MCF 10A (cell line): ENCODE data around the gene WDFY4. TPM values are rescaled to one million over a fixed set of nuclear protein-coding genes. Genes with fewer than 3 reads are reported as not detected.

ENCODE experiments used
- BruUV-seq: library from RNA; stranded (reverse); fragments of 400-500 nt; replicated peaks from 2 replicates; lab custom pipeline; 2021; lab: Mats Ljungman, UMichigan
- CTCF ChIA-PET: fragments of 300-600 bp; sonication (Branson Sonifier 250); formaldehyde crosslinking; extraction: SDS; loops from one replicate; lab custom pipeline; 2021; ENCODE audit warnings: antibody characterized with exemption, inconsistent platforms; lab: Yijun Ruan, JAX
- POLR2A ChIA-PET: fragments of 300-600, 350-650 bp; sonication (Branson Sonifier 250); formaldehyde crosslinking; extraction: SDS; loops from one replicate; lab custom pipeline; 2020; ENCODE audit warnings: antibody characterized with exemption, inconsistent platforms; lab: Yijun Ruan, JAX
- DNase-seq: peaks from one replicate; pipeline ENCODE4 v3.0.0-alpha.2; 2018; ENCODE audit not compliant: unreplicated experiment
- H3K27ac Mint-ChIP-seq: one replicate; pipeline ENCODE4 v1.8.0; 2022; ENCODE audit warnings: mild to moderate bottlenecking, low read depth, mixed read lengths; ENCODE audit not compliant: unreplicated experiment
- H3K27me3 Mint-ChIP-seq: one replicate; pipeline ENCODE4 v1.8.0; 2022; ENCODE audit warnings: mixed read lengths; ENCODE audit not compliant: insufficient read depth, unreplicated experiment
- H3K36me3 Mint-ChIP-seq: one replicate; pipeline ENCODE4 v1.8.0; 2022; ENCODE audit warnings: mild to moderate bottlenecking, moderate library complexity, mixed read lengths; ENCODE audit not compliant: insufficient read depth, unreplicated experiment
- H3K4me1 Mint-ChIP-seq: one replicate; pipeline ENCODE4 v1.8.0; 2022; ENCODE audit warnings: mixed read lengths; ENCODE audit not compliant: insufficient read depth, unreplicated experiment
- H3K4me3 Mint-ChIP-seq: one replicate; pipeline ENCODE4 v1.8.0; 2022; ENCODE audit warnings: mild to moderate bottlenecking, moderate library complexity, mixed read lengths; ENCODE audit not compliant: unreplicated experiment
- H3K9me3 Mint-ChIP-seq: one replicate; pipeline ENCODE4 v1.8.0; 2022; ENCODE audit warnings: mixed read lengths; ENCODE audit not compliant: unreplicated experiment
- CTCF ChIP-seq: fragments of 200-600 bp; IDR thresholded peaks from one replicate; pipeline ENCODE4 v1.8.0; 2022; ENCODE audit warnings: antibody characterized with exemption, mild to moderate bottlenecking; ENCODE audit not compliant: unreplicated experiment
- intact Hi-C: fragments of 100-400 bp; cut with micrococcal nuclease; formaldehyde crosslinking; loops from 2 replicates; pipeline ENCODE4 v1.14.1; 2022
- total RNA-seq: library from RNA; stranded (reverse); gene quantifications from 2 replicates; pipeline ENCODE4 v1.2.3, GENCODE V29; 2022

Gene WDFY4
- total RNA-seq, 1 experiment from 2014 or later, result not detected

DNA sequence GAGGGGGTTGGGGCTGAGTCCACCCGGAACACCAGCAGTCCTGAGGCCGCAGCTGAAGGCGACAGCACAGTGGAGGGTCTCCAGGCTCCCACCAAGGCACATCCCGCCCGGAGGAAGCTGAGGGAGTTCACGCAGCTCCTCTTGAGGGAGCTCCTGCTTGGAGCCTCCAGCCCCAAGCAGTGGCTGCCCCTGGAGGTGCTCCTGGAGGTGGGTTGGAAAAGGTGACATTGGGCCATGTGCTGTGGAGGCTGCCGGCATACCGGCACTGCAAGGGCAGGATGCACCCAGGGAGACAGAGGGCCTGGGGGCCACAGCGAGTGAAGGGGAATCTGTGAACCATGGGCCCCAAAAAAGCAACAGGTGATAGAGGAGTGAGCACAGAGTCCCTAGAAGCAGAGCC lies 135.6 kb downstream of the WDFY4 start:
- Mint-ChIP-seq H3K9me3 (no peaks in the 10 kb centered on the region), H3K27me3 (peaks cover 42% of the 10 kb centered on the region), H3K4me1 (no peaks in the 10 kb centered on the region), H3K36me3 (no peaks in the 10 kb centered on the region), H3K4me3 (no peak overlapping the region), H3K27ac (no peak overlapping the region)
- ChIA-PET CTCF (no interaction called here), POLR2A (interaction anchor here (0.6 kb wide), 1 partner anchor 13 kb away, joined by 3 read pairs; no protein-coding TSS in a partner anchor)
- TF ChIP-seq CTCF, result no peak
- DNase-seq, result no peak
- no TSS peak for BruUV-seq
- intact Hi-C loops, result no loop called here

- no TSS peak for BruUV-seq
- ChIA-PET CTCF (no interaction called here), POLR2A (no interaction called here)
- intact Hi-C loops, result no loop called here
- Mint-ChIP-seq H3K4me3 (no peak overlapping the region), H3K4me1 (no peaks in the 10 kb centered on the region), H3K36me3 (no peaks in the 10 kb centered on the region), H3K9me3 (no peaks in the 10 kb centered on the region), H3K27me3 (peaks cover 47% of the 10 kb centered on the region), H3K27ac (no peak overlapping the region)
- TF ChIP-seq CTCF, result no peak
- DNase-seq, result no peak
These were observed 136.0 kb downstream of the WDFY4 start for GRCh38 chr10:48820699-48821098.

- Mint-ChIP-seq H3K9me3 (no peaks in the 10 kb centered on the region), H3K27me3 (peaks cover 51% of the 10 kb centered on the region), H3K4me1 (no peaks in the 10 kb centered on the region), H3K27ac (no peak overlapping the region), H3K4me3 (no peak overlapping the region), H3K36me3 (no peaks in the 10 kb centered on the region)
- TF ChIP-seq CTCF, result no peak
- no TSS peak for BruUV-seq
- CTCF ChIA-PET, result no interaction called here
- POLR2A ChIA-PET, result no interaction called here
- intact Hi-C loops, result no loop called here
- DNase-seq, result no peak
These were observed 136.4 kb downstream of the WDFY4 start for GRCh38 chr10:48821111-48821510.

DNA sequence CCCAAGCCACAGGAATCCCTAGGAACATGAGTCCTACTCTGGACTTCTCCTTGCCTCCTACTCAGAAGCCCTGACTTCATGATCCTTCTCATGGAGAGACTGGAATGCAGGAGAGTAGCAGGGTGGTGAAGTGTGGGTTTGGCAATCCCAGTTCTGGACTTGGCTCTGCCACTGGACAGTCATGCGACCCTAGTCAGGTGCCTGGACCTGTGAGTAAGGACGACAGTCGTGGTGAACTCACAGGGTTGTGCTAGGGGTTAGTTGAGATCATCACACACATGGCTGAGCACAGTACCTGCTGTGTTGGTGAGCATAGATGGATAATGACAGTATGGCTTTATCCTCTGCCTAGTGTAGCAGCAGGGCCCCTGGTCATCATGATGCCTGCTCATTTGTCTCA lies 137.0 kb downstream of the WDFY4 start:
- H3K36me3 Mint-ChIP-seq, result no peaks in the 10 kb centered on the region
- DNase-seq, result no peak
- no peaks in the 10 kb centered on the region for H3K9me3 Mint-ChIP-seq
- no peak overlapping the region for H3K4me3 Mint-ChIP-seq
- ChIA-PET POLR2A (no interaction called here), CTCF (no interaction called here)
- intact Hi-C loops, result no loop called here
- no peak overlapping the region for H3K27ac Mint-ChIP-seq
- TF ChIP-seq CTCF, result no peak
- peaks cover 56% of the 10 kb centered on the region for H3K27me3 Mint-ChIP-seq
- no TSS peak for BruUV-seq
- no peaks in the 10 kb centered on the region for H3K4me1 Mint-ChIP-seq
